Stimulated activated effector memory CD8-positive, alpha-beta T cell treated with anti-CD3 and anti-CD28 coated beads, Interleukin-12 subunit alpha, Interleukin-12 subunit beta, amount 100 ng/mL, for 72 hours (primary cell): ENCODE data around the gene ZNF438.
"Not testable (repeated sequence)": the region's sequence is repeated elsewhere in the genome, so short reads cannot be mapped to it uniquely, and the experiment has no call there.

Experiments
- ATAC-seq: fragments of 150-1000 bp; cut with Tn5 transposase; 2 replicates; pipeline ENCODE4 v1.10.0; 2021
- DNase-seq, 2 donors: peaks; one replicate each; pipeline ENCODE4 v3.0.0; 2021 to 2022; ENCODE audit warnings: low spot score in 2 of 2
- H3K27ac Mint-ChIP-seq: one replicate; pipeline ENCODE4 v1.8.0; 2022; ENCODE audit warnings: mild to moderate bottlenecking, mixed read lengths
- H3K36me3 Mint-ChIP-seq: one replicate; pipeline ENCODE4 v1.8.0; 2022; ENCODE audit warnings: mild to moderate bottlenecking, mixed read lengths
- H3K4me1 Mint-ChIP-seq: one replicate; pipeline ENCODE4 v1.8.0; 2022; ENCODE audit warnings: mixed read lengths
- H3K4me3 Mint-ChIP-seq: one replicate; pipeline ENCODE4 v1.8.0; 2022; ENCODE audit warnings: mild to moderate bottlenecking, mixed read lengths
- H3K9me3 Mint-ChIP-seq: one replicate; pipeline ENCODE4 v1.8.0; 2022; ENCODE audit warnings: mixed read lengths

Gene ZNF438

DNA sequence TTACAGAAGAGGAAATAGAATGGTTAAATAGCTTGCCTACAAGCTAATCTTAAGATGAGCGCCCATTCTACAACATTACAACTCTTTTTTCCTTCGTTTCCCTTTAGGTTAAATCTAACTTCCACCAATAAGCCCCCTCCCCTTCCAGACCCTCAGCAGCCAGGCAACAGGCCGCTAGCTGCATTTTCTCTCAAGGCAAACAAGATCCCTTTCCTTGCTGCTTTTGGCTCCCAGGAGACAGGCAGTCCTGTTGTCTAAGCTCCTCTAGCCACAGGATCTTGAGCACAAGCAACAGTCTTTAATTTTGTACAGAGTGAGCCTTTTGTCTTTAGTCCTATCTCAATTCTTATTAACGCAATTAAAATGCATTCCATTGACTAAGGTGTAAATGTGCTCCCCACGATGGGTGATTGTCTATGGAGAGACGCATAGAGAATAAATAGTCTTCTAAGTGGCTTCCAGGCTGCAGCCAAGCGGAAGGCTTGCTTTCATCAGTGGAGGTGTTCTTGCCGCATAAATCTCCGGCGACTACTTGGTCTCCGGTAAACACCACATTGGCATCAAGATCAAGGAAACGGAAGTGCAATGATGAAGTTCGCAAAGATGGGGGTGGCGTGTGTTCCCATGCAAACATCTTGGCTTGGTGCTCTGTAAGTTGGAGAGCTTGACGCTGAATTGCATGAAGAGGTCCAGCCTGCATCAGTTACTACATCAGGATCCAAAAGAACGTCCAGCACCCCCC, 220.2 kb downstream of the ZNF438 start:
- Mint-ChIP-seq H3K36me3 (peaks cover 5% of the 10 kb centered on the region), H3K9me3 (no peaks in the 10 kb centered on the region), H3K27ac (no peak overlapping the region), H3K4me1 (peaks cover 28% of the 10 kb centered on the region), H3K4me3 (peak overlapping the region; percentile 40)
- DNase-seq, result no peak
- no peak for ATAC-seq

DNA sequence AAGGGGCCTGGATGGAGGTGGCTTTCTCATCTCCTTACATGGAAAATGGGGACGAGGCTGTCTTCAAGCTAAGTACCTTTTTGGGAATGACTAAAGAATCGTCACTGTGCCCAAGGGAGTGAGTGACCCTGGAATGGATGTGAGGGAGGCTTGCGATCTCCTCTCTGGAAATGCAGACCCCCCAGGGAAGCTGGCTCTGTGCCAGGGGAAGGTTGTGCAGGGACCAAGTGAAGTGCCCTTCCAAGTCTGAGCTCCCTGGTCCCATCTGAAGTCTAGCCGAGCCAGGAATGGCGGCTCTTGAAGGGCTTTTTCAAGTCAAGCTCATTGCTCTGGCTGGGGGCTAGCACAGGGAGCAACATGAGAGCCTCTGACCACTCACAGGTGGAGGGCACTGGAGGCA, 221.2 kb downstream of the ZNF438 start:
- no peak overlapping the region for H3K27ac Mint-ChIP-seq
- H3K36me3 Mint-ChIP-seq, result peaks cover 5% of the 10 kb centered on the region
- H3K4me3 Mint-ChIP-seq, result no peak overlapping the region
- ATAC-seq (no peak), DNase-seq (no peak)
- peaks cover 28% of the 10 kb centered on the region for H3K4me1 Mint-ChIP-seq
- no peaks in the 10 kb centered on the region for H3K9me3 Mint-ChIP-seq

DNA sequence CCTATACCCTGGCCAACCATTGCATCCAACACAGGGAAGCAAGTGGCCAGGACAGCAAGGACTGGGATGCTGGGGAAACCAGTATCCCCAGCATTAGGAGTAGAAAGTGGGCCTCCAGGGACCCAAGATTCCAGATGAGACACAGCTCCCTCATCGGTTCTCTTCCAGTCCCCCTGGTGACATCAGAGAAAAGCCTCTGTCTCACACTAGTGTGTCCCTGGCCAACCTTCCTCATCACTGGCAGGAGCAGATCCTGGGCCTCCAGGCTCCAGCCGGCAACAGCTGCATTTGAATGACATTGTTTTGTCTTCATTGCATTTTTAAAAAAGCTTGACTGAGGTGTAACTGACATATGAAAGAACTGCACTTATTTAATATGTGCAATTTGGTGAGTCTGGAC, 224.8 kb downstream of the ZNF438 start:
- ATAC-seq (no peak), DNase-seq (no peak)
- Mint-ChIP-seq H3K36me3 (peaks cover 5% of the 10 kb centered on the region), H3K4me1 (peaks cover 22% of the 10 kb centered on the region), H3K27ac (no peak overlapping the region), H3K9me3 (peaks cover 2% of the 10 kb centered on the region), H3K4me3 (no peak overlapping the region)

DNA sequence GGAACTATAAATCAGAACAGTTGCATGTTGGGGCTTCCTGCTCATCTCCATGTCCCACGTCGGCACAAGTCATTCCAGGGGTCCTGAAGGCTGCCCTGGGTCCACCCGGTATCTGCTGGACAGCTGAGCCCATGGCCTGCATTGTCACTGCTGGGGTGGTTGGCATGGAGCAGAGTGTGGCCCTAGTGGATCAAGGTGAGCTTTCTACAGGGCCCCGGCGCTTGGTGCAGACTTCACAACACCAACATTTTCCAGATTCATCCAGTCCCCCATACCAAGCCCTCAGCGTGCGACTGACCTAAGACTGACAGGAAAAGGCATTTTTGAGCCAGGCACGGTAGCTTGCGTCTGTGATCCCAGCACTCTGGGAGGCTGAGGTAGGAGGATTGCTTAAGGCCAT, 226.6 kb downstream of the ZNF438 start:
- Mint-ChIP-seq H3K9me3 (peaks cover 2% of the 10 kb centered on the region), H3K4me1 (peaks cover 14% of the 10 kb centered on the region), H3K27ac (peak overlapping the region; percentile 11), H3K4me3 (no peak overlapping the region), H3K36me3 (no peaks in the 10 kb centered on the region)
- DNase-seq (no peak), ATAC-seq (no peak)

DNA sequence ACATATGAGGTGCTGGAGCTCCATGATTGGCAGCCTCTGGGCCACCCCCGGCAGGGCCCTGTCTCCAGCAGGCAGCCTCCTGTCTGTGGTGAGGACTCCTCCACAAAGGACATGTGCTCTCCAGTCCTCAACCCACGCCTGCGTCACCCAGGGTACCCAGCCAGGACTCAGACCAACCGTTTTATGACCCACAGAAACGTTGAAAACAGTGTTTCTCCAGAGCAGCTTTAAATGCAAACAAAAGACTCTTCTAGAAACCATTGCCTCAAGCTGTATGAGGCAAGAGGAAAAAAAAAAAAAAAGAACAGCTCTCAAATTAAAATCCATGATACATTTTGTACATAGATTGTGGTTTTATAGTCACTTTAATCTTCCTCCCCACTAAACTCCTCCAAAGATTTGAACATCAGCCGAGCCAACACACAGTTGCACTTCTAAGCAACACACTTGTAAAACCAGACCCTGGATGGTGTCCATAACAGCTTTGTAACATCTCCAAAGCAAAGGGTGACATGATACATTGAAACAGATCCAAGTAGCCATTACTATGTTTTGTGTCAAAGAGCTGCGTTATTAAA, 227.1 kb downstream of the ZNF438 start:
- ATAC-seq (no peak), DNase-seq (no peak)
- Mint-ChIP-seq H3K27ac (peak overlapping the region; percentile 11), H3K36me3 (no peaks in the 10 kb centered on the region), H3K9me3 (peaks cover 2% of the 10 kb centered on the region), H3K4me1 (peaks cover 14% of the 10 kb centered on the region), H3K4me3 (no peak overlapping the region)

DNA sequence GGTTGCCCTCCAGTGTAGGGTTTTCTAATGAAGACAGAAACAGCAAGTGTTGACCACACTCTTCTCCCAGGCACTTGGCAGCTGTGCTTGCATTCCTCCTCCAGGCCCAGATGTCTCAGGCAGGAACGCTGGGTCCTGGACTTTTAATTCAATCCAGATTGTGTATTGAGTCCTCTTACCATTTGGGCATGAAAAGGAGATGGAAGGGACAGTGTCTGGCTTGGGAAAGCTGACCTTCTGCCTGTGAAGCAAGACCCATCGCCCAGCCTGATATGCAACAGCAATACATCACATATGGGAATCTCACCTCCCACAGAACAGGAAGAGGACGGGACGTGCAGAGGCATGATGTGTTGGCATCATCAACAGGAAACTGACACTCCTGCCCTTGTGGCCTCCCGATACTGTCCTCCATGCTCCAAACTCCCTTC, 227.8 kb downstream of the ZNF438 start:
- Mint-ChIP-seq H3K27ac (no peak overlapping the region), H3K4me1 (peaks cover 14% of the 10 kb centered on the region), H3K4me3 (no peak overlapping the region), H3K36me3 (no peaks in the 10 kb centered on the region), H3K9me3 (peaks cover 2% of the 10 kb centered on the region)
- DNase-seq, result no peak
- no peak for ATAC-seq

DNA sequence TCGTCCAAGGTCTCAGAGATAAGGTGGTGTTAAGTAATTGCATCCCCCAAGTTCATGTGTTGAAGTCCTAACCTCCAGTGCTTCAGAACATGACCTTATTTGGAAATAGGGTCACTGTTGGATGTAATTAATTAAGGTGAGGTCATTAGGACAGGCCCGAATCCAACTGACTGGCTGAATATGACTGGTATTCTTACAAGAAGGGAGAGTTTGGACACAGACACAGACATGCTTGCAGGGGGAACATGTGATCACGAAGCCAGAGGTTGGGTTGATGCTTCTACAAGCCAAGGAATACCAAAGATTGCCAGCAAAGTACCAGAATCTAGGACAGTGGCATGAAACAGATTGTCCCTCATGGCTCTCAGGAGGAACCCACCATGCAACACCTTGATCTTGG, 228.6 kb downstream of the ZNF438 start:
- H3K36me3 Mint-ChIP-seq, result no peaks in the 10 kb centered on the region
- DNase-seq (no peak), ATAC-seq (no peak)
- H3K27ac Mint-ChIP-seq, result no peak overlapping the region
- no peak overlapping the region for H3K4me3 Mint-ChIP-seq
- H3K9me3 Mint-ChIP-seq, result peaks cover 2% of the 10 kb centered on the region
- H3K4me1 Mint-ChIP-seq, result peaks cover 14% of the 10 kb centered on the region

DNA sequence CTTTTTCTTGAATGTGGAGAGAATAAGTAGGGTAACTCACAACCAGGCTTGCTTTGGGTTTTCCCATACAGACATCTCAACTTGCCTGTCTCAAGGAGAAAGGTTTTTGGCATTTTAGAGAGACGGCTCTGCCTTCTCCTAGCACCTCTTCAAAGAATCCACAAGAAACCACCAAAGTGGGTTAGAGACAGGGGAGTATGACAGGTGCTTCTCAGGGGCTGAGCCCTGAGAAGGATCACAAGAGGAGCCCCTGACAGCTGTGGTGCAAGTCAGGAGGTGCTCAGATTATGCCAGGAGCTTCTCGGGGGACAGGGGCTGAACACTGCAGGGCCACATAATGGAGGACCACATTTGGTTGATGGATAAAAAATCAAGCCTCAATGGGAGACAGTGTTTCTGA, 231.3 kb downstream of the ZNF438 start:
- H3K9me3 Mint-ChIP-seq, result peaks cover 2% of the 10 kb centered on the region
- no peaks in the 10 kb centered on the region for H3K36me3 Mint-ChIP-seq
- no peak overlapping the region for H3K4me3 Mint-ChIP-seq
- peaks cover 18% of the 10 kb centered on the region for H3K4me1 Mint-ChIP-seq
- ATAC-seq (no peak), DNase-seq (no peak)
- H3K27ac Mint-ChIP-seq, result no peak overlapping the region

DNA sequence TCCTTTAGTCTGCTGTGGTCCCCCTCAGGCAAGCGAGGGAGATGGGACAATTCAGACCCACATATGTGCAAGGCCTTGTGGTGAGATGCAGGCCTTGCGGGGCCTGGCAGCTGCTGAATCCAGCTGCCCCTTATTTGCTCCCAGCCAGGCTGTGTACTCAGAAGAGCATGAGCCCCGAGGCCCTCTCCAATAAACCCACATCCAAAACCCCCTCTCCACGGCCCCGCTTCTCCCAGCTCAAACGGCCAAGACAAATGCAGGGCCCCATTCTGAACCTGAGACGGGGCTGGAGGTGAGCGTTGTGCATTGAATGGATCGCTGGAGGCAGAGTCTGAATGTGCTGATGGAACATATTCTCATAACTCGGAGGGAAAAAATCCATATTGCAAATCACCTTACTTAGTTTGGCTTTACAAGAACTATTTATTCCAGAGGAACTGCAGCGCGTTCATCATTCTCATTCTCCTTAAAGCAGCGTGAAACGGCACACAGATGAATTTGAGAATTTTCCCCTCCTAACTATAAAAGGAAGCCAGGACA, 232.9 kb downstream of the ZNF438 start:
- Mint-ChIP-seq H3K27ac (no peak overlapping the region), H3K9me3 (no peaks in the 10 kb centered on the region), H3K4me3 (no peak overlapping the region), H3K36me3 (no peaks in the 10 kb centered on the region), H3K4me1 (peaks cover 6% of the 10 kb centered on the region)
- ATAC-seq (no peak), DNase-seq (no peak)

DNA sequence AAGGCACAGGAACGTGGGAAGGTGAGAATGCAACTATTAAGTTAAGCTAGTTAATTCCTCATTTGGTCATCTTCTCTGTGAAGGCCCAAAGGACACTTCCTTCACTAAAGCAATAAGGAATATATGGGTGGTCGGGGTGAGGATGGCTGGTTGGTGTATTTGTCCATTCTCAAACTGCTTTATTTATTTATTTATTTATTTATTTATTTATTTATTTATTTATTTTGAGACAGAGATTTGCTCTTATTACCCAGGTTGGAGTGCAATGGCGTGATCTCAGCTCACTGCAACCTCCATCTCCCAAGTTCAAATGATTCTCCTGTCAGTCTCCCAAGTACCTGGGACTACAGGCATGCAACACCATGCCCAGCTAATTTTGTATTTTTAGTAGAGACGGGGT, 236.6 kb downstream of the ZNF438 start:
- H3K27ac Mint-ChIP-seq, H3K36me3 Mint-ChIP-seq, H3K4me3 Mint-ChIP-seq, ATAC-seq, H3K9me3 Mint-ChIP-seq, DNase-seq: not testable (repeated sequence)
- H3K4me1 Mint-ChIP-seq, result peaks cover 27% of the 10 kb centered on the region
